GM18909 (cell line): ENCODE results near the gene CACNA1B.

Experiments
- ATAC-seq: cut with Tn5 transposase; IDR thresholded peaks from one replicate; pipeline ENCODE4 v1.9.1; 2021; ENCODE audit warnings: mild to moderate bottlenecking; ENCODE audit not compliant: unreplicated experiment, poor library complexity

Gene CACNA1B

GRCh38 chr9:137917795-137918194, 40.2 kb downstream of the CACNA1B start:
- no peak for ATAC-seq

- no peak for ATAC-seq
These were observed 40.9 kb downstream of the CACNA1B start for GRCh38 chr9:137918331-137919094.

GRCh38 chr9:137919095-137919465, 41.5 kb downstream of the CACNA1B start:
- no peak for ATAC-seq

- ATAC-seq = no peak
These were observed 42.1 kb downstream of the CACNA1B start for GRCh38 chr9:137919649-137920141.

- ATAC-seq = no peak
These were observed 43.2 kb downstream of the CACNA1B start for GRCh38 chr9:137920753-137921152.

- no peak for ATAC-seq
These were observed 46.6 kb downstream of the CACNA1B start for GRCh38 chr9:137924169-137924568.

- no peak for ATAC-seq
These were observed 47.3 kb downstream of the CACNA1B start for GRCh38 chr9:137924761-137925369.

- ATAC-seq = no peak
These were observed 66.1 kb downstream of the CACNA1B start for GRCh38 chr9:137943655-137944054.

- no peak for ATAC-seq
These were observed 68.0 kb downstream of the CACNA1B start for GRCh38 chr9:137945581-137945980.

- no peak for ATAC-seq
These were observed 69.4 kb downstream of the CACNA1B start for GRCh38 chr9:137946993-137947392.

GRCh38 chr9:137948642-137949041, 71.1 kb downstream of the CACNA1B start:
- no peak for ATAC-seq

GRCh38 chr9:137949260-137949659, 71.7 kb downstream of the CACNA1B start:
- no peak for ATAC-seq

- ATAC-seq = no peak
These were observed 73.5 kb downstream of the CACNA1B start for GRCh38 chr9:137951107-137951506.

- no peak for ATAC-seq
These were observed 74.3 kb downstream of the CACNA1B start for GRCh38 chr9:137951597-137952490.

- no peak for ATAC-seq
These were observed 75.5 kb downstream of the CACNA1B start for GRCh38 chr9:137952976-137953666.

- ATAC-seq = no peak
These were observed 76.3 kb downstream of the CACNA1B start for GRCh38 chr9:137953683-137954438.

- ATAC-seq = no peak
These were observed 77.6 kb downstream of the CACNA1B start for GRCh38 chr9:137955224-137955570.

GRCh38 chr9:137955586-137955985, 78.0 kb downstream of the CACNA1B start:
- ATAC-seq = no peak

GRCh38 chr9:137956039-137956438, 78.5 kb downstream of the CACNA1B start:
- no peak for ATAC-seq
